NCI-H526 (cell line): ENCODE results near the gene COMP.

Experiments
- DNase-seq, 2 experiments: peaks; one replicate each; lab custom pipeline; 2025; lab: John Stamatoyannopoulos, UW

The COMP gene

GRCh38 chr19:18768997-18769891 lies 21.9 kb downstream of the COMP start:
- no peak for DNase-seq

- DNase-seq, result no peak
Observed at GRCh38 chr19:18768046-18768771, 22.9 kb downstream of the COMP start.

GRCh38 chr19:18765224-18765623 lies 25.9 kb downstream of the COMP start:
- no peak for DNase-seq

- no peak for DNase-seq
Observed at GRCh38 chr19:18764591-18765051, 26.5 kb downstream of the COMP start.

- DNase-seq, result no peak
Observed at GRCh38 chr19:18763674-18764590, 27.2 kb downstream of the COMP start.

GRCh38 chr19:18762125-18763023 lies 28.7 kb downstream of the COMP start:
- peak in 1 of 2 experiments; percentile 39 for DNase-seq

- no peak for DNase-seq
Observed at GRCh38 chr19:18761531-18762110, 29.5 kb downstream of the COMP start.

GRCh38 chr19:18760440-18761383 lies 30.4 kb downstream of the COMP start:
- DNase-seq, result no peak

- DNase-seq, result no peak
Observed at GRCh38 chr19:18759995-18760426, 31.1 kb downstream of the COMP start.

GRCh38 chr19:18759304-18759994 lies 31.7 kb downstream of the COMP start:
- no peak for DNase-seq

GRCh38 chr19:18756896-18757295 lies 34.2 kb downstream of the COMP start:
- no peak for DNase-seq

GRCh38 chr19:18754501-18754900 lies 36.6 kb downstream of the COMP start:
- no peak for DNase-seq

GRCh38 chr19:18751571-18751970 lies 39.5 kb downstream of the COMP start:
- DNase-seq, result no peak

- no peak for DNase-seq
Observed at GRCh38 chr19:18750295-18750970, 40.7 kb downstream of the COMP start.

GRCh38 chr19:18749362-18750231 lies 41.5 kb downstream of the COMP start:
- no peak for DNase-seq

- DNase-seq, result no peak
Observed at GRCh38 chr19:18746401-18747325, 44.4 kb downstream of the COMP start.
